ENCODE measurements around the gene RNF17. TPM values are rescaled to one million over a fixed set of nuclear protein-coding genes. Genes with fewer than 3 reads are reported as not detected.

The RNF17 gene
- total RNA-seq, 1 experiment from 2014 or later = not detected

DNA sequence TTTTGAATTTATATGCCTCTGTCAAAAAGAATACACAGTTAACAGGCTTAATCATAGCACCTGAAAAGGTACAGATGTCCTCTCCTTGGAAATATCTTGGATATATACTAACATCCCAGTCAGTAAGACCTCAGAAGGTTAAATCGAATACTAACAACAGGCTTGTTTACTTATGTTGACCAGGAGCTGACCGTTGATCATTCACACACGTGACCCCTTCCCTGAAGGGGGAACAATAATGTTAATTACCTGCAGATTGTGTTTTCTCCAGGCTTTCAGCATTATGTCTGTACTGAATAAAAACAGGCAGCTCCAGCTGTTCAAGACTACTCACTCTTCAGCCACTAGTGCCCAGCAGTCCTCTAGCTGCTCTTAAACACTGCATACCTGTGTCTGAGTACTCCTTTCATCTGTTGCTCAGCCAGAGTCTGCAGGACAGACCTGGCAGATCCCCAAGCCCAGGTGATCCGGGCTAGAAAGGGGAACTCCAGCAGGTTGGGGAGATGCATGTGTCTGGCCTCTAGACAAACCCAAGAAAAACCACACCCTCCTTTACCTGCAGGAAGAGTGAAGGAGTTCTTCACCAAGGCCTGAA lies 163.9 kb downstream of the RNF17 start:
- Histone ChIP-seq H3K27me3 (ENCODE audit: insufficient read depth, low read length) (no peaks in the 10 kb centered on the region), H2AFZ (ENCODE audit: low read depth, low read length, poor library complexity, severe bottlenecking) (no peak overlapping the region), H4K20me1 (ENCODE audit: insufficient read depth) (no peaks in the 10 kb centered on the region), H3K4me3 (replicated peaks in 1 of 2; ENCODE audit: low read depth in 1 of 2, low read length in 2 of 2) (no peak overlapping the region), H3K4me1 (ENCODE audit: control insufficient read depth in 1 of 2, insufficient read depth in 2 of 2, low read length in 2 of 2) (peaks cover 2 to 6% of the 10 kb centered on the region in 2 experiments; a peak in 1 of 4 replicates), H3K4me2 (ENCODE audit: low read length) (no peak overlapping the region), H3K9me3 (ENCODE audit: control insufficient read depth in 1 of 2, insufficient read depth in 1 of 2, low read depth in 1 of 2, low read length in 2 of 2) (no peaks in the 10 kb centered on the region), H3K36me3 (ENCODE audit: control insufficient read depth in 1 of 2, insufficient read depth in 2 of 2, low read length in 2 of 2) (no peaks in the 10 kb centered on the region), H3K9me2 (ENCODE audit: insufficient read depth) (no peaks in the 10 kb centered on the region), H3K9ac (ENCODE audit: low read length) (no peak overlapping the region), H3K79me2 (ENCODE audit: insufficient read depth, low read length) (no peaks in the 10 kb centered on the region), H3K27ac (ENCODE audit: low read depth, low read length) (no peak overlapping the region)
- RAD21 ChIA-PET (ENCODE audit: low non-redundant PET in 1 of 2, low total read pairs in 2 of 2, uncharacterized antibody in 2 of 2, unreplicated experiment in 2 of 2) = no interaction called here
- BruUV-seq (replicated peaks) = no TSS peak
- no peak for DNase-seq (ENCODE audit: low read depth, low spot score)
- POLR2A ChIA-PET = no interaction called here
- no peak for ATAC-seq
- TF ChIP-seq ZFX (IDR thresholded peaks at IDR 0.05) = no peak
- no peak for TF ChIP-seq EGR1 (IDR thresholded peaks at IDR 0.05; ENCODE audit: low read depth)
- no peak for TF ChIP-seq ELF1 (IDR thresholded peaks at IDR 0.05; ENCODE audit: borderline replicate concordance, low read depth)
- no peak for TF ChIP-seq RAD21 (IDR thresholded peaks at IDR 0.05; ENCODE audit: low read depth)
- TF ChIP-seq EZH2phosphoT487 (IDR thresholded peaks at IDR 0.05; ENCODE audit: borderline replicate concordance) = no peak
- no peak for TF ChIP-seq CBX3 (IDR thresholded peaks at IDR 0.05; ENCODE audit: low read depth)
- TF ChIP-seq, protein P1, sequence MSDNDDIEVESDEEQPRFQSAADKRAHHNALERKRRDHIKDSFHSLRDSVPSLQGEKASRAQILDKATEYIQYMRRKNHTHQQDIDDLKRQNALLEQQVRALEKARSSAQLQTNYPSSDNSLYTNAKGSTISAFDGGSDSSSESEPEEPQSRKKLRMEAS (IDR thresholded peaks at IDR 0.05) = no peak
- no peak for TF ChIP-seq ZNF274 (IDR thresholded peaks at IDR 0.05; ENCODE audit: low read depth, low read length)
- CTCF ChIA-PET = no interaction called here
- intact Hi-C loops (cut with micrococcal nuclease) = no loop called here

DNA sequence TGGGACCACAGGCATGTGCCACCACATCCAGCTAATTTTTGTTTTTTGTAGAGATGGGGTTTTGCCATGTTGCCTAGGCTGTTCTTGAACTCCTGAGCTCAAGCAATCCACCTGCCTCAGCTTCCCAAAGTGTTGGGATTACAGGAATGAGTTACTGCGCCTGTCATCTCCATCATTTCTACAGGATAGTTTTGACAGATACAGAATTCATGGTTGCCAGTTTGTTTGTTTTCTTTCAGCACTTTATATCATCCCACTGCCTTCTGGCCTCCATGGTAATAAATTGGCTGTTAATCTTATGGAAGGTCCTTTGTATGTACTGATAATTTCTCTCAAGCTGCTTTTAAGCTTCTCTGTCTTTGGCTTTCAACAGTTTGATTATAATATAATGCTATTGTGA lies 165.2 kb downstream of the RNF17 start:
- ATAC-seq (no peak), DNase-seq (ENCODE audit: low read depth, low spot score) (no peak)
- intact Hi-C loops (cut with micrococcal nuclease) = no loop called here
- H3K27ac ChIP-seq (ENCODE audit: low read depth, low read length) = no peak overlapping the region
- H2AFZ ChIP-seq (ENCODE audit: low read depth, low read length, poor library complexity, severe bottlenecking) = no peak overlapping the region
- no peaks in the 10 kb centered on the region for H3K9me2 ChIP-seq (ENCODE audit: insufficient read depth)
- H3K4me3 ChIP-seq (replicated peaks in 1 of 2; ENCODE audit: low read depth in 1 of 2, low read length in 2 of 2) = no peak overlapping the region
- no peaks in the 10 kb centered on the region for H4K20me1 ChIP-seq (ENCODE audit: insufficient read depth)
- POLR2A ChIA-PET = no interaction called here
- no peaks in the 10 kb centered on the region for H3K79me2 ChIP-seq (ENCODE audit: insufficient read depth, low read length)
- no peaks in the 10 kb centered on the region for H3K27me3 ChIP-seq (ENCODE audit: insufficient read depth, low read length)
- RAD21 ChIA-PET (ENCODE audit: low non-redundant PET in 1 of 2, low total read pairs in 2 of 2, uncharacterized antibody in 2 of 2, unreplicated experiment in 2 of 2) = no interaction called here
- H3K4me2 ChIP-seq (ENCODE audit: low read length) = no peak overlapping the region
- H3K9ac ChIP-seq (ENCODE audit: low read length) = no peak overlapping the region
- CTCF ChIA-PET = no interaction called here
- H3K4me1 ChIP-seq (ENCODE audit: control insufficient read depth in 1 of 2, insufficient read depth in 2 of 2, low read length in 2 of 2) = no peaks in the 10 kb centered on the region
- no peaks in the 10 kb centered on the region for H3K36me3 ChIP-seq (ENCODE audit: control insufficient read depth in 1 of 2, insufficient read depth in 2 of 2, low read length in 2 of 2)
- H3K9me3 ChIP-seq (ENCODE audit: control insufficient read depth in 1 of 2, insufficient read depth in 1 of 2, low read depth in 1 of 2, low read length in 2 of 2) = no peaks in the 10 kb centered on the region
- BruUV-seq (replicated peaks) = no TSS peak
- TF ChIP-seq CBX3 (IDR thresholded peaks at IDR 0.05; ENCODE audit: low read depth) = no peak
- TF ChIP-seq, protein P2, sequence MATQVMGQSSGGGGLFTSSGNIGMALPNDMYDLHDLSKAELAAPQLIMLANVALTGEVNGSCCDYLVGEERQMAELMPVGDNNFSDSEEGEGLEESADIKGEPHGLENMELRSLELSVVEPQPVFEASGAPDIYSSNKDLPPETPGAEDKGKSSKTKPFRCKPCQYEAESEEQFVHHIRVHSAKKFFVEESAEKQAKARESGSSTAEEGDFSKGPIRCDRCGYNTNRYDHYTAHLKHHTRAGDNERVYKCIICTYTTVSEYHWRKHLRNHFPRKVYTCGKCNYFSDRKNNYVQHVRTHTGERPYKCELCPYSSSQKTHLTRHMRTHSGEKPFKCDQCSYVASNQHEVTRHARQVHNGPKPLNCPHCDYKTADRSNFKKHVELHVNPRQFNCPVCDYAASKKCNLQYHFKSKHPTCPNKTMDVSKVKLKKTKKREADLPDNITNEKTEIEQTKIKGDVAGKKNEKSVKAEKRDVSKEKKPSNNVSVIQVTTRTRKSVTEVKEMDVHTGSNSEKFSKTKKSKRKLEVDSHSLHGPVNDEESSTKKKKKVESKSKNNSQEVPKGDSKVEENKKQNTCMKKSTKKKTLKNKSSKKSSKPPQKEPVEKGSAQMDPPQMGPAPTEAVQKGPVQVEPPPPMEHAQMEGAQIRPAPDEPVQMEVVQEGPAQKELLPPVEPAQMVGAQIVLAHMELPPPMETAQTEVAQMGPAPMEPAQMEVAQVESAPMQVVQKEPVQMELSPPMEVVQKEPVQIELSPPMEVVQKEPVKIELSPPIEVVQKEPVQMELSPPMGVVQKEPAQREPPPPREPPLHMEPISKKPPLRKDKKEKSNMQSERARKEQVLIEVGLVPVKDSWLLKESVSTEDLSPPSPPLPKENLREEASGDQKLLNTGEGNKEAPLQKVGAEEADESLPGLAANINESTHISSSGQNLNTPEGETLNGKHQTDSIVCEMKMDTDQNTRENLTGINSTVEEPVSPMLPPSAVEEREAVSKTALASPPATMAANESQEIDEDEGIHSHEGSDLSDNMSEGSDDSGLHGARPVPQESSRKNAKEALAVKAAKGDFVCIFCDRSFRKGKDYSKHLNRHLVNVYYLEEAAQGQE (IDR thresholded peaks at IDR 0.05; ENCODE audit: low read depth) = no peak
- TF ChIP-seq EGR1 (IDR thresholded peaks at IDR 0.05; ENCODE audit: low read depth) = no peak
- TF ChIP-seq ELF1 (IDR thresholded peaks at IDR 0.05; ENCODE audit: borderline replicate concordance, low read depth) = no peak
- TF ChIP-seq, protein P3, sequence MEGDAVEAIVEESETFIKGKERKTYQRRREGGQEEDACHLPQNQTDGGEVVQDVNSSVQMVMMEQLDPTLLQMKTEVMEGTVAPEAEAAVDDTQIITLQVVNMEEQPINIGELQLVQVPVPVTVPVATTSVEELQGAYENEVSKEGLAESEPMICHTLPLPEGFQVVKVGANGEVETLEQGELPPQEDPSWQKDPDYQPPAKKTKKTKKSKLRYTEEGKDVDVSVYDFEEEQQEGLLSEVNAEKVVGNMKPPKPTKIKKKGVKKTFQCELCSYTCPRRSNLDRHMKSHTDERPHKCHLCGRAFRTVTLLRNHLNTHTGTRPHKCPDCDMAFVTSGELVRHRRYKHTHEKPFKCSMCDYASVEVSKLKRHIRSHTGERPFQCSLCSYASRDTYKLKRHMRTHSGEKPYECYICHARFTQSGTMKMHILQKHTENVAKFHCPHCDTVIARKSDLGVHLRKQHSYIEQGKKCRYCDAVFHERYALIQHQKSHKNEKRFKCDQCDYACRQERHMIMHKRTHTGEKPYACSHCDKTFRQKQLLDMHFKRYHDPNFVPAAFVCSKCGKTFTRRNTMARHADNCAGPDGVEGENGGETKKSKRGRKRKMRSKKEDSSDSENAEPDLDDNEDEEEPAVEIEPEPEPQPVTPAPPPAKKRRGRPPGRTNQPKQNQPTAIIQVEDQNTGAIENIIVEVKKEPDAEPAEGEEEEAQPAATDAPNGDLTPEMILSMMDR (IDR thresholded peaks at IDR 0.05 in 2 of 3, conservative IDR thresholded peaks at IDR 0.05 in 1 of 3; ENCODE audit: borderline replicate concordance in 1 of 3, insufficient read depth in 1 of 3, low read depth in 2 of 3, low read length in 2 of 3) = no peak
- no peak for TF ChIP-seq EZH2 (IDR thresholded peaks at IDR 0.05)
- TF ChIP-seq, protein P4, sequence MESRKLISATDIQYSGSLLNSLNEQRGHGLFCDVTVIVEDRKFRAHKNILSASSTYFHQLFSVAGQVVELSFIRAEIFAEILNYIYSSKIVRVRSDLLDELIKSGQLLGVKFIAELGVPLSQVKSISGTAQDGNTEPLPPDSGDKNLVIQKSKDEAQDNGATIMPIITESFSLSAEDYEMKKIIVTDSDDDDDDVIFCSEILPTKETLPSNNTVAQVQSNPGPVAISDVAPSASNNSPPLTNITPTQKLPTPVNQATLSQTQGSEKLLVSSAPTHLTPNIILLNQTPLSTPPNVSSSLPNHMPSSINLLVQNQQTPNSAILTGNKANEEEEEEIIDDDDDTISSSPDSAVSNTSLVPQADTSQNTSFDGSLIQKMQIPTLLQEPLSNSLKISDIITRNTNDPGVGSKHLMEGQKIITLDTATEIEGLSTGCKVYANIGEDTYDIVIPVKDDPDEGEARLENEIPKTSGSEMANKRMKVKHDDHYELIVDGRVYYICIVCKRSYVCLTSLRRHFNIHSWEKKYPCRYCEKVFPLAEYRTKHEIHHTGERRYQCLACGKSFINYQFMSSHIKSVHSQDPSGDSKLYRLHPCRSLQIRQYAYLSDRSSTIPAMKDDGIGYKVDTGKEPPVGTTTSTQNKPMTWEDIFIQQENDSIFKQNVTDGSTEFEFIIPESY (IDR thresholded peaks at IDR 0.05; ENCODE audit: extremely low read depth, insufficient replicate concordance, low read length) = no peak
- no peak for TF ChIP-seq RAD21 (IDR thresholded peaks at IDR 0.05; ENCODE audit: low read depth)
